ENCODE data around the gene MYO18B.
"Not testable (repeated sequence)": the region's sequence is repeated elsewhere in the genome, so short reads cannot be mapped to it uniquely, and the experiment has no call there.

Gene MYO18B

DNA sequence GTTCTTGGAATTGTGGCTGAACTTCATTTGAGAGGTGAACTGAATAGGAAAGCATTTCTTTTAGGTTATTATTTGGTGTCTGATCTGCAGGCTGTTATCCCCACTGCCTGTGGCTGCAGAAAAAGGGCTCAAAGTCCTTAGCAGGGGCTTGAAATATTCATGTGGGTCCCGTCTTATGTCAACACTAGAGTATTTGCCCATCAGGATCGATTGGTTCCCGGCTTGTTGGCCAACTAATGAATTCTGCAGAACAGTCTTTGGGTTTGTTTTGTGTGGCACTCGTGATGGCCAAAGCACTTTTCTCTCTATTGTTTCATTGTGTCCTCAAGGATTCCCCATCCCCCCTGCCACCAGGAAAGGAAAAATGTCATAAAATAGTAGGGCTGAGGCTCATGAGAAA is 211.9 kb downstream of the MYO18B start:
- DNase-seq (ENCODE audit: low read depth): no peak

DNA sequence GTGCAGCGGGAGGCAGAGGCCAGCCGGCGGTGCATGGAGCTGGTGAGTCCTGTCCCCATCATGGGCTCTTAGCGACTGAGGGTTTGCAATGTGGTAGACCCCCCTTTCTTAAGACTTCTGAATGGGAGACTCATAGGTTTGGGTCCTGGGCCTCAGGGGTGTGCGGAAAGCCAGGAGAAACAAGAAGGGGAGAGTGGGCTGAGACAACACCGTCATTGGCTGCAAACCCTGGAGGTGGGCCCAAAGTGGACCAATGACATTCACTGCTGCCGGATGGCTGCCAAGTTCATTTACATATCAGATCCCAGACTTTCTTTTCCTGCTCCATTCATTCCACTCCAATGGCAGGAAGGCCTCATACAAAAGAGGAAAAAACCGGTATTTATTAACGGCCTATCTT is 213.3 kb downstream of the MYO18B start:
- no peak for DNase-seq (ENCODE audit: low read depth)

DNA sequence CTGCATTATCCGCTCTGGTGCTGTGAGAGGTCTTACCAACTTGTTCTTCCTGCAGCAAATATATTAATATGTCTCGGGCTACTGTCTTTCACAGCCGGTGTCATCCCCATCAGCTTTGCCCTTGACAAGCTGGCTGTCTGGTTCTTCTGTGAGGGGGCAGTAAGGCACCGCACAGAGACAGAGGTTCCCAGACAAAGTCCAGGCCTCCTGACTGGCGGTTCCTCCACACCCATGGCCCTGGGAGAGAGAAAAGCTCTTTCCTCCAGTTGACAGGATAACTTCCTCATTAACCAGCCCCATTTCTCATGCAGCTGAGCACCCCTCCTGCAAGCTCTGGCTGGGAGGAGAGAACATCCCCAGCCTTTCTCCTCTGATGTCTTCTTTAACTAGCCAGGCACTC is 214.8 kb downstream of the MYO18B start:
- no peak for DNase-seq (ENCODE audit: low read depth)

DNA sequence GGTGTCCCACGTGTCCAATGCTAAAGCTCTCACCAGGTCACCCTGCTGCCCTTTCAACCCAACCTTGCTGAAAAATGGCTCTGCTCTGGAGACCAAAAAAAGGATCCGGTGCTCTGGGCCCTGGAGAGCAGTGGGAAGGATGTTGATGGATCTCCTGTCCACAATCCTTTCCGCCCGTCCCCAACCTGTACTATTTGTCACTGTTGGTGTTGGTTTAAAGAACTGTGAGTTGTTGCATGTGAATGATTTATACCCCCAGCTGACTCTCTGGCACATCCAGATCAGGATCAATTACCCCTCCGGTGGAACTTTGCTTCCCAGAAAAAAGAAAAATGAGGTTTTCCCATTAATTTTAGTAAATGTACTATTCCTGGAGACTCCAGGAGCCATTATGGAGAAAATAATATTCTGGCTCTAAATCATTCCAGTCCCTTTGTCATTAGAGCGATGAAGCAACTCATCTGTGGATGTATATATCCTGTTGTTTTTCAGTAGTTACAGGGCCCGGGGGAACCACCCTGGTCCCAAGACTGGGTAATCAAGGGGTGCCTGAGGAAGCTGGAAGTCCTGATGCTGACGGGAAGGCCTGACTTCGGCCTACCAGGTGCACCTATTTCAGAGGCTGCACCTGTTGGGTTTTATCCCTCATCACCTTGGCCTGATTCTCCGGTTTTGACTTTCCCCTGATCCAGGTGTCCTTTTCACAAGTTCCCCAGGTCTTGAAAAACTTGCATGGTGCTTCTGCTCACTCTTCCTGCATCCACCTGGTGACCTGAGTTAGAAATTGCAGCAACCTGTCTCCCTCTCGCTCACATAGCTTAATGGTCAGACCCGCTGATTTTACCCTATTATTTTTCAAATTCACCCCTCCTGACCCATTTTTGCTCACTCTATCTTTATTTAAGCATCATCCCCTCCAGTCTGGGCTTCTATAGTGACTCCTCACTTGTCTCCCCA is 218.1 kb downstream of the MYO18B start:
- DNase-seq (ENCODE audit: low read depth): no peak

DNA sequence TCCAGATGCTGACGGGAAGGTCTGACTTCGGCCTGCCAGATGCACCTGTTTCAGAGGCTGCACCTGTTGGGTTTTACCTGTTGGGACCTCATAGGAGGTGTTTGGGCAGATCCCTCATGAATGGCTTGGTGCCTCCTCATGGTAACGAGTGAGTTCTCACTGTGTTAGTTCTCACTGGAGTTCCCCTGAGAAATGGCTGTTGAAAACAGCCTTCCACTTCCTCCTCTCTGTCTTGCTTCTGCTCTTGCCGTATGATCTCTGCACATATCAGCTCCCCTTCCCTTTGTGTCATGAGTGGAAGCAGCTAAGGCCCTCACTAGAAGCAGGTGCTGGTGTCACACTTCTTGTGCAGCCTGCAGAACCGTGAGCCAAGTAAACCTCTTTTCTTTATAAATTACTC is 219.7 kb downstream of the MYO18B start:
- DNase-seq (ENCODE audit: low read depth): no peak

DNA sequence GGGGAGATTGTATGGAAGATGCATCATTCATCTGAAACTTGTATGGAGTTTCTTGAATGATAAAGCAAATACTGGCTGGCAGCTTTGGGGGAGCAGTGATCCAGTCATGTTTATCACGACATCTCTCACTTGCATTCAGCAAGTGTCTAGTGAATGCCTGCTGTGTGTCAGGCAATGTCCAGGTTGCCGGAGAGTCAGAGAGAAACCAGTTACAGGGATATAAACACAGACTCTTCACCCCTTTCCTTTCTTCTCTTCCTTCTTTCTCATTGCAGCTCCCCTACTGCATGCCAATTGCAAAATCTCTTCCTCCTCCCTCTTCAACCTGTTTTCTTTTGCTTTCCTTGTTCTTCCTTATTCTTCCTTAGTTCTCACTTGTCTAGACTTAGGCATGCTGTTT is 220.7 kb downstream of the MYO18B start:
- no peak for DNase-seq (ENCODE audit: low read depth)

DNA sequence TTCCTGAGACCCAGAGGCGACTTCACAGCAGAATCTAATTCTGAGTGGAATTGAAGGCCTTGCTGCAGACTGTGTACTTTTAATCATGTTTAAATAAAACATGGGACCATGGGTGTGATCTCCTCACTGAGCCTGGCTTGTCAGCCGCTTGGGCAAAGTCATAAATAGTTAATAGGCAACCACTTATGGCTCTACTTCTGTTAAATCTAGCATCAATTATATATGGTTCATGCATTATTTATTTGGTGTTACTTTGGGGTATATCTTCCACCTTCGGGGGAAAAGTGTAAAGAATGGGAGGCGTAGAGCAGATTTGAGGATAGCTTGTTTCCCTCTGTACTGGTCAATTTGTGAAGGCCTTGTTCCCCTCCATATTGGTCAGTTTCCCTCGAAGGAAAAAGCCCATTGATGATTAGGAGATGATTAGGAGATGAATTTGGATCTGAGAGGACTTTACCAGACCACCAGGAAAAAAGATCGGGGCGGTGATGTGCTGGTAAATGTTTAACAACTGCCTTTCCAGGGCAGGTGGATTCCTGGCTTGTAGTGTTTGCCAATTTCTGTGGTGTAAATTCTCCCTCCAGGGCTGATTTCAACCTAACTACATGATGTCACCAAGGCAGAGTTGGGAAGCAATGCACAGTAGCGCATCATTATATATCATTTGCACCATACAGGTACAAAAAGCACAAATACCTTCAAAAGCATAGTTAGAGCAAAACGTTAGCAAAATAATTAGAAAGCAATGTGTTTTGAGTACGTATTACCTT is 223.2 kb downstream of the MYO18B start:
- no peak for DNase-seq (ENCODE audit: low read depth)

DNA sequence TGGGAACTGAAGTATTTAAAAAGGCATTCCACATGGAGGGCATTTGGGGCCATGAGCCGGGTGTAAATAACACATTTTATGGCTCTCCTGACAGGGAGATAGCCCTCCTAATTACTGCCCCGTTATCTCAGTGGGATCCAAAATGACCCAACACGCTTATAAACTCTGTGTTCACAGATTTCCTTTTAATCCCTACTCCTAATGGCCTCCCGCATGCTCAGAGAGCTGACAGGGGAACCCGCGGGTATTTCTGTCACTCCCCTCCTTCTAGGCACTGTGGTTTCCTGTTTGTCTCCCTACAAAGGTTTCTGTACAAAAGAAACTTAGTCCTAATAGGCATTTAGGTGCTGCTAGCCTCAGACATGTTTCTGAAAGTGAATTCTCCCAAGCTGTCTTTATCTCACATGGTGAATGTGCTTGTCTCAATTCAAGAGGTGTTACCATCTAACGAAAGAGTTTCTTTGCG is 224.5 kb downstream of the MYO18B start:
- DNase-seq (ENCODE audit: low read depth): no peak

DNA sequence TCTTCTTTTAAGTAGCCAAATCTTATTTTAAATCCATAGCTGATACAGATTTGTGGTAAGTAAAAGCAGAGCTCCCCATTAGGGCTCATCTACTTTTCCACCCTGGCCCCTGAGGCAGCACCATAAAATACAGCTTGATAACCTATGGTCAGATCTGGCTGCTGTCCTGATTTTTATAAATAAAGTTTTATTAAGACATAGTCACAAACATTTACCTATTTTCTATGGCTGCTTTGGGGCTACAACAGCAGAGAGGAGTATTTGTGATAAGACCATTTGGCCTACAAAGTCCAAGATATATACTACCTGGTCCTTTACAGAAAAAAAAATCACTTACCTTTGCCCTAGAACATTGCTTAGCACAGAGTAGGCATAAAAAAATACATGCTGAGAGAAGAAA is 227.3 kb downstream of the MYO18B start:
- DNase-seq (ENCODE audit: low read depth): no peak

DNA sequence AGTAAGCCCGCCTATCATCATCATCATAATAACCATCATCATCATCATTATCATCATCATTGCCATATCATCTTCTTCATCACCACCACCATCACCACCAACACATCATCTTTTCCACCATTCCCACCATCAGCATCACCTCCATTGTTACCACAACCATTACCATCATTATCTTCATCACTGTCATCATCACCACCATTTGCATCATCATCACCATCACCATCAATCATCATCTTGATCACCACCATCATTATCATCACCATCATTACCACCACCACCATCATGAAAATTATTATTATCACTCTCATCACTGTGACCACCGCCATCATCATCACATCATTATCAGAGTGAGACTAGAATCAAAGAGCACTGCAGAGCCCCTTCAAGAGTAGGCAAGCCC is 227.9 kb downstream of the MYO18B start:
- no peak for DNase-seq (ENCODE audit: low read depth)

DNA sequence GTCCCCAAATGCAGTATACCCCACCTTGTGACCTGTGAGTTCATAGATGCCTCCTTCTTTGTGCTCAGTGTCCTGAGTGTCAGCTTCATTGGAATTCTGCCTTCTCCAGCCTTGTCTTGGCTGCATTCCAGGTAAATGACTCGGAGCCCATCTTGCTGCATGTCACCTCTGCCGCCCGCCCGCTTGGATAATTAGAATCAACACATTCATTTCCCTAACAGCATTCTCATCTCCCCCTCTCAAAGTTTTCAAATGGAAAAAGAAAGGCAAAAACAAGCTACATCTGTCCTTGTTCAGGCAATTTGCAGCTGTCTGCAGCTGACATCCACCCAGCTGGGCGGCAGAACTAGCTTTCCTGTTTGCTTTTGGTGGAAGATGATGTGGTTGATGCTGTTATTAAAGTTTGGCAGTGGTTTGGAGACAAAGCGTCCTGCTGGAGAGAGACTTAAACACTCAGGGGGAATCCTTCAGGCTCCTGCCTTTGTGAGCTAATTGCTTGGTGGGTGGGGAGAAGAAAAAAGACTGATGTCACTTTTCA is 228.5 kb downstream of the MYO18B start:
- DNase-seq (ENCODE audit: low read depth): no peak

DNA sequence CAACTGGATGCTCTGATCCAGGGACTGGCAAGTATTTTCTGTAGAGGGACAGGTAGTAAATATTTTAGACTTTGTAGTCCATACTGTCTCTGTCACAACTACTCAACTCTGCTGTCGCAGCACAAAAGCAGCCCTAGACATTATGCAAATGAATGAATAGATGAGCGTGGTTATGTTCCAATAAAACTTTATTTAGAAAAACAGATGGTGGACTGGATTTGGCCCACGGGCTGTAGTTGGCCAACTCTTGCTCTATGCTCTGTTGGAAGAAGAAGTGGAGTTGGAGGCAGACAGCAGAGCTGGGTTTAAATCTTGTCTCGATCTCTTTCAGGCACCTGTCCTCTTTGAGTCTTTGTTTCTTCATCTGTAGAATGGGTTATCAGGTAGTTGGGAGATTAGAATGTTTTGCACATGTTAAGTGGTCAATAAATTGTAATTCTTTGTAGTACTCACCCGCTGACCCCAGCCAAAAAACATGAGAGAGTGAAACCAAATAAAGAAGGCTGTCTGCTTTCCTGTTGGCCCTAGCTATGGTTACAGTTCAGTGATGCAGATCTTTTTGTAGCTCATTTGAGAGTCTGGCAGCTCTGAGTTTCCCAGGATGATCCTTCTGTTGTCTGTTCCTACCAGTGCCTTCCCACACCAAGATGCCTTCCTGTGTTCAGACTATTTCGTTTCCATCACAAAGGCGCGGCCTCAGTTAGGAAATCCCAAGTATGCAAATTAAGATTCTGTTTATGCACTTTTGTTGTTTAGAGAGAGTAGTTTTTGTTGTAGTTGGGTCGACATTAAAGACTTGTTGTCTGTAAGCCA is 229.2 kb downstream of the MYO18B start:
- no peak for DNase-seq (ENCODE audit: low read depth)

DNA sequence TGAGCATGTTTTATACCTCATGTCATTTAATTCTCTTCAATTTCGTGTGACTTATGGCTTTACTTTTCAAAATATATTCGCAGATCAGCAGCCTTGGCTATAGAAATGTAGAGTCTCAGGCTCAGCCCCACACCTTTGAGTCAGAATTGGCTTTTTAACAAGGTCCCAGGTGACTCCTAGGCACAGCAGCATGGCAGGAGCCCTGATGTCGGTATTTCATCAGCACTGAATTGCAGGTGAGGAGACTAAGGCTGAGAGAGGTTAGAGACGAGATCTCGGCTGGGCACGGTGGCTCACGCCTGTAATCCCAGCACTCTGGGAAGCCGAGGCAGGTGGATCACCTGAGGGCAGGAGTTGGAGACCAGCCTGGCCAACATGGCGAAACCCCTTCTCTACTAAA is 230.4 kb downstream of the MYO18B start:
- DNase-seq (ENCODE audit: low read depth): no peak

DNA sequence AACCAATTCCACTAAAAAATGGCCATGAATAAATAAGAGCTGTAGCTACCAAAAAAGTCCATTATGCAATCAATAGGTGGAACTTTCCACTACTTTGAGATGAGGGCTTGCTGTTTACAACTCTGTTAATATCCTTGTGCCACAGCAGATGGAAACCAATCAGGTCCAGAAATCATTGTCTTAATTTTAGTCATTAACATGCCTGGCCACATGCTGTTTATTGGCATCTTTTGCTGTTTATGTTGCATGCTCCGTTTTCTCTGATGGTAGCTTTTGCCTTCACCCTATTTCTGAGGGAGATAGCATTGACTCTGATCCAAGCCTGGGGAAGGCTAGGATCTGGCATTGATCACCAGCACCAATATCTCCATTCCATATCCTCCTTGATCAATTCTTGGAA is 234.4 kb downstream of the MYO18B start:
- no peak for DNase-seq (ENCODE audit: low read depth)

DNA sequence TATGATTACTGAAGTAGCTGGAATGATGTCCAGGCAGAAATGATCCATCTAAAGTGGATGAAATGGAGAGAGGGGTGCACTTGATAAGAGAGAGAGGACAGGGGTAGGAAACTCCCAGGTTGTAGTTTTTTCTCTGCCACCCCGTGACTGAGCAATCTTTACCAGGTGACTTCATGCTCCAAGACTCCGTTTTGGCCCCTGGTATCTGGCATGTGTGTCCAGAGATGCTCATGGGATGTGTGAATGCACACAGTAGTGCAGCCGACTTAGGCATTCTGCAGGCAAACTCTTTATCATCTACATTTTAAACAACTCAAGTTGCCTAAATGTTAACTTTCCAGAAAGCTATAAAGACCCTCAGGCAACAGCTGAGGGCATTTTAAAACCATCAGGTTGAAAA is 238.0 kb downstream of the MYO18B start:
- DNase-seq (ENCODE audit: low read depth): no peak

DNA sequence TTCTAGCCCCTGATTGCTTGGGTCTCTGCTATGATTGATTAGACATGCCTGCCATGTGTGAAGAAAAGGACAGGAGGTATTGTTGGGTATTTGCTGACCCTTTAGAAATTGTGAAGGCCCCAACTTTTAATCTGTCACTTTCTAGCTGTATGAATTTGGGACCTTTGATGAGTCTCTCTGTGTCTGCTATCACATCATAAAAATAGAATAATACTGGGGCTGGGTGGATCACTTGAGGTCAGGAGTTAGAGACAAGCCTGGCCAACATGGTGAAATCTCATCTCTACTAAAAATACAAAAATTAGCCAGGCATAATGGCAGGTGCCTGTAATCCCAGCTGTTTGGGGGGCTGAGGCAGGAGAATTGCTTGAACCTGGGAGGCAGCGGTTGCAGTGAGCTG is 242.9 kb downstream of the MYO18B start:
- not testable (repeated sequence) for DNase-seq (ENCODE audit: low read depth)

DNA sequence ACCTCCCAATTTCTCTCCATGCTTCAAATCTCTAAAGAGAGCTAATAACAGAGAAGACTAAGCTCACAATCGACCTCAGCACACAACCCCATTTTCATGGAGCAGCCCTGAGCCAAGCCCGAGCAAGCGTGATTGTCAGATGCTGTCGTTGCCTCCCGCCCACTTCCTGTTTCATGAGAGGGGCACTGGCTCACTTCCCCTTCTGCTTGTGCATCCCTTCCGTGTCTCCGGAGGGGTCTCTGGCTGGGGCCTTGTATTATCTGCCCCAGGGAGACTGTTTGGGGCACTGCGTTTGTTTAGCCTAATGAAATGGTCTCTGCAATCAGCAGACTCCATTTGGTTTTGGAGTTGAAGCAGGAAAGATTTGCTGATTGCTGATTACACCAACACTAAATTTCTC is 246.0 kb downstream of the MYO18B start:
- DNase-seq (ENCODE audit: low read depth): no peak

DNA sequence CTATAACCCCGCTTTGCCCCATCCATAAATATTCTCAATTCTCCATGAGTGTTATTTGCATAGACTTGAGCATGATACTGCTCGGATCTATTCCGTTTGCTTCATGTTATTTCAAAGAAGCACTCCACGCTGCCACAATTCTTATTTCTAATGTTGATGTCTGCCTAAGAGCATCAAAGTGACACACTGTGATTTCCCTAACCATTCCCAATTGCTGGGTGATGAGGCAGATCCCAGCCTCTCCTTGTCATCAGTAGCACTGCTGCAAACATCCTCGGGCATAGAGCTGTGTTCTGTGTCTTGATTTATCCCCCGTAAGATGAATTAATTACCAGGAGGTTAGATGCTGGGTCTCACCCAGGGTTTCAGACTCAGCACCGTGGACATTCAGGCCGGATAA is 249.0 kb downstream of the MYO18B start:
- no peak for DNase-seq (ENCODE audit: low read depth)

DNA sequence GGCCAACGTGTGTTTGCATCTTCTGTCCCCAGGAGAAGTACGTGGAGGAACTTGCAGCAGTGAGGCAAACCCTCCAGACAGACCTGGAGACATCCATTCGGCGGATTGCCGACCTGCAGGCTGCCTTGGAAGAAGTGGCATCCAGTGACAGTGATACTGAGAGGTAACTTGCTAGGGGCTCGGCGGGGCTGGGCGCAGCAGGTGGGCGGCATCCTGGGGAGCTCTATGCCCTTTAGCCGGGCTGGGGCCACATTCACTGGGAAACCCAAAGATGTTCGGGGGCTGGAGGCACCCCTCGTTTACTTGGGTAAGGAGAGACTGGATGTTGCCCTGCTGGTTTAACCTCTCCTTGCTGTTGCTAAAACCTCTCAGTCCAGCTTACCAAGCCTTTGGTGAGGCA is 250.3 kb downstream of the MYO18B start:
- DNase-seq (ENCODE audit: low read depth): no peak

DNA sequence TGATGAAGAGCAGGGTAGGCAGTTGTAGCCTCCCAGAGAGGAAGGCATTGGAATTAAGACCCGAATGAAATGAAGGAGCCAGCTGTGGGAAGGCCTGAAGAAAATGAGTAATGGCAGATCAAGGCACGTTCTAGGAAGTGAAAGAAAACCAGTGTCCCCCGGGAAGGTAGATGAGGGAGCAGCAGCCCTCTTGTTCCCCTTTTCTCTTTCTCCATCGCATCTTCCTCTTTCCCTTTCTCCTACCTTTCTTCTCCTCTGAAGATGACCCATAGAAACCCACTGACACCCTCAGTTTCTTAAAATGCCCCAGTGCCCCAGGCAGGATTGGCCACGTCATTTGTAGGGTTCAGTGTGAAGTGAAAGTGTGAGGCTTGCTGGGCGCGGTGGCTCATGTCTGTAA is 254.7 kb downstream of the MYO18B start:
- no peak for DNase-seq (ENCODE audit: low read depth)

DNA sequence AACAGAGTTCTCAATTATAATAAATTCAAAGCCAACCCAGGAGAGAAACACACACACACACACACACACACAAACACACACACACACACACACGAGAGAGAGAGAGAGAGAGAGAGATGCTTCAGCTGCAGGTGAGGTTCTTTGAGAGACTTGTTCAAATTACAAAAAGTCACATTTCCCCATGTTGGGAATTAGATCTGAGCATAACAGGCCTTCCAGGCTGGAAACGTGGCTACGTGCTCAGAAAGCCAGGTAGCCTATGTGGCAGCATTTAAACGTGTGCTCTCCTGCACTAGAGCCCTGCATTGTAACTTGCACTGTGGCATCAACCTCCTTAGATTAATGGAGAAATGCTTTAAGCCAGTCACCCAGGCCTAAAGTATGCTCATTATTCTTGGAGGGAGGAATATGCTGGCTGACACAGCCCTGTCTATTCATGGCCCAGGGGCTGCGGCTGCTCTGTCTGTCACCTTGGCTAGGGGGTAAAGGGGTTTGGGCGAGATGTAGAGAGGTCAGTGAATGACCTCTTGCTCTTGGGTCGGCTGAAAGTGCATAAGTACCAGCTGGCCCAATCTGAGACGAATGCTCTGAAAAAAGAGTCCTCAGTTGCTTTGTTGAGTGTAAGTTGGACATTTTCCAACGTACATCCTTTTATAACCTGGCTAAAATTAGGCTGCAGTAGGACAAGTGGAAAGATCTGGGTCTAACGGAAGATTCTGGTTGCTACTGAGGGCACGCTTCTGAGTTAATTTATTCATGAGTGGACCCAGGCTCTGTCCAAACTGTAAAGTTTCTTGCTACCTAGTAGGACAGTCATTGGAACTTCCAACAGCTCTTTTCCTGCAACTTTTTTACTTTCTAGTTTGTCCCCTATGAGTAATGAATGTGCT is 256.1 kb downstream of the MYO18B start:
- no peak for DNase-seq (ENCODE audit: low read depth)
